ENCODE measurements around the gene TBC1D4.

Gene TBC1D4, protein sequence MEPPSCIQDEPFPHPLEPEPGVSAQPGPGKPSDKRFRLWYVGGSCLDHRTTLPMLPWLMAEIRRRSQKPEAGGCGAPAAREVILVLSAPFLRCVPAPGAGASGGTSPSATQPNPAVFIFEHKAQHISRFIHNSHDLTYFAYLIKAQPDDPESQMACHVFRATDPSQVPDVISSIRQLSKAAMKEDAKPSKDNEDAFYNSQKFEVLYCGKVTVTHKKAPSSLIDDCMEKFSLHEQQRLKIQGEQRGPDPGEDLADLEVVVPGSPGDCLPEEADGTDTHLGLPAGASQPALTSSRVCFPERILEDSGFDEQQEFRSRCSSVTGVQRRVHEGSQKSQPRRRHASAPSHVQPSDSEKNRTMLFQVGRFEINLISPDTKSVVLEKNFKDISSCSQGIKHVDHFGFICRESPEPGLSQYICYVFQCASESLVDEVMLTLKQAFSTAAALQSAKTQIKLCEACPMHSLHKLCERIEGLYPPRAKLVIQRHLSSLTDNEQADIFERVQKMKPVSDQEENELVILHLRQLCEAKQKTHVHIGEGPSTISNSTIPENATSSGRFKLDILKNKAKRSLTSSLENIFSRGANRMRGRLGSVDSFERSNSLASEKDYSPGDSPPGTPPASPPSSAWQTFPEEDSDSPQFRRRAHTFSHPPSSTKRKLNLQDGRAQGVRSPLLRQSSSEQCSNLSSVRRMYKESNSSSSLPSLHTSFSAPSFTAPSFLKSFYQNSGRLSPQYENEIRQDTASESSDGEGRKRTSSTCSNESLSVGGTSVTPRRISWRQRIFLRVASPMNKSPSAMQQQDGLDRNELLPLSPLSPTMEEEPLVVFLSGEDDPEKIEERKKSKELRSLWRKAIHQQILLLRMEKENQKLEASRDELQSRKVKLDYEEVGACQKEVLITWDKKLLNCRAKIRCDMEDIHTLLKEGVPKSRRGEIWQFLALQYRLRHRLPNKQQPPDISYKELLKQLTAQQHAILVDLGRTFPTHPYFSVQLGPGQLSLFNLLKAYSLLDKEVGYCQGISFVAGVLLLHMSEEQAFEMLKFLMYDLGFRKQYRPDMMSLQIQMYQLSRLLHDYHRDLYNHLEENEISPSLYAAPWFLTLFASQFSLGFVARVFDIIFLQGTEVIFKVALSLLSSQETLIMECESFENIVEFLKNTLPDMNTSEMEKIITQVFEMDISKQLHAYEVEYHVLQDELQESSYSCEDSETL (N-terminal part only)

GRCh38 chr13:75482070-75482819, at the start of gene TBC1D4:
TSS of gene TBC1D4 (minus strand) at chr13:75482169. CDS start at chr13:75481767, 402 bp downstream.
- peak; percentile 96 for DNase-seq

DNA sequence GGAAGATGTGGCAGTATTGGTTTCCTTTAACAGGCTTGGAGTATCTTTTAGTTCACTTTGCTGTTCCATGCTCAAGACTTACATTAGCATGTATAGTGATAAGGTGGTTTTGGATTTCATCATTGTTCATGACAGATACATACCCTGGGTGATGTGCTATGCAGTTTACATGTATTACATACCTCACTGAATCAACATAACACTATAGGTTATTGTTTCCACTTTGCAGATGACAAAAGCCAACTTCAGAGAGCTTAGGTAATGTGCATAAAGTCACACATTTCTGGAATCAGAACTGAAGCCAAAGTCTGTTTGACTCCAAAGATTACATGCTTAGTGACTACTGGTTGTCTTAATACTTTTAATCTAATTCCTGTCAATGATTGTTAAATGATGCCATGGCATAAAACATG, 48.6 kb upstream of the TBC1D4 start:
- peak; percentile 33 to 37 for DNase-seq

- DNase-seq, result no peak
Measured at GRCh38 chr13:75521956-75522355, 40.0 kb upstream of the TBC1D4 start.

DNA sequence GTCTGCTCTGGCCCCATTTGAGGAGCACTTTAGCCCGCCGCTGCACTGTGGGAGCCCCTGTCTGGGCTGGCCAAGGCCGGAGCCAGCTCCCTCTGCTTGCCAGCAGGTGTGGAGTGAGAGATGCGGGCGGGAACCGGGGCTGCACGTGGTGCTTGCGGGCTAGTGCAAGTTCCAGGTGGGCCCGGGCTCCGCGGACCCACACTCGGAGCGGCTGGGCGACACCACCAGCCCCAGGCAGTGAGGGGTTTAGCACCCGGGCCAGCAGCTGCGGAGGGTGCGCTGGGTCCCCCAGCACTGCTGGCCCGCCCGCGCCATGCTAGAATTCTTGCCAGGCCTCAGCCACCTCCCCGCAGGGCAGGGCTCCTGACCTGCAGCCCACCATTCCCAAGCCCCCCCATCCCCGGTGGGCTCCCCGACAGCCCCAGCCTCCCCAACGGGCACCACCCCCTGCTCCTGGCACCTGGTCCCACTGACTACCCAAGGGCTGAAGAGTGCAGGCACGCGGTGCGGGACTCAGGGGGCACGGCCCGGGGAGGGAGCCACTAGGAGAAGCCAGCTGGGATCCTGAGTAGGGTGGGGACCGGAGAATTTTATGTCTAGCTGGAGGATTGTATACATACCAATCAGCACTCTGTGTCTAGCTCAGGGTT, 36.6 kb upstream of the TBC1D4 start:
- no peak for DNase-seq

DNA sequence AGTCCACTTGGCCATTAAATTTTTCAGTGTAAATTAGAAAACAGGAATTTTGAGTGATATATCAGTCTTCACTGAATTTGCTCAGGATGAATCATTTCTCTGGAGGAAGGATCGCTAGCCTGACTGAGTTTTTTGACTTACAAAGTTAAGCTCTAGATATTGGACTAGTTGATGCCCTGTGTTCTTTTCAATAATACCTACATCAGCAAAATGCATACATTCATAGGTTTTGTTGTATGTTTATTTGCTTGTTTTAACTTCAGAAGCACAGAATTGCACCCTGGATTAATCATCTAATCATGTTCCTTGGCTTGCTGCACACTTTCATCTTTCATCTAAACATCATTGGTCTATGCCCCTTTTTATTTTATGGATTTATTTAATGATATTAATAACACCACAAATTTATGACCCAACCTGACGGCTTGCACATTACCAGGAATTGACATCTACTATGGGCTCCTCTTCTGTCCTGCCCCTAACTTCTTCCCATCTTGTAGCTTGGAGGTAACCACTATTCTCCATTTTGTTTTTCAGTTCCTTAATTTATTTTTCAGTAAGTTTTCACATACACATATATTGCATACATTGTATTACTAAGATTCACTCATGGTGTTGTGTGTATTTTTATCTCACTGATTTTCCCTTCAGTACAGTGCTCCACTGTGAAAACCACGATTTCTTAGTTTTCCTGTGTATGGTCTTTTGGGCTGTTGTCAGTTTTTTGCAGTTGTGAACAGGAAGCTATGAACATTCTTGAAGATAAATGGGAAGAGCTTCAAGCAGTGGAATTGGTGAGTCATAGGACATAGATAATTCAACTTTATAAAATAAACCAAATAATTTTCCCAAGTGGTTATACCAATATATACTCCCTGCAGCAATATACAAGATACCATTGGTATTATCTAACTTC, 32.4 kb upstream of the TBC1D4 start:
- DNase-seq, result peak; percentile 62 to 64

DNA sequence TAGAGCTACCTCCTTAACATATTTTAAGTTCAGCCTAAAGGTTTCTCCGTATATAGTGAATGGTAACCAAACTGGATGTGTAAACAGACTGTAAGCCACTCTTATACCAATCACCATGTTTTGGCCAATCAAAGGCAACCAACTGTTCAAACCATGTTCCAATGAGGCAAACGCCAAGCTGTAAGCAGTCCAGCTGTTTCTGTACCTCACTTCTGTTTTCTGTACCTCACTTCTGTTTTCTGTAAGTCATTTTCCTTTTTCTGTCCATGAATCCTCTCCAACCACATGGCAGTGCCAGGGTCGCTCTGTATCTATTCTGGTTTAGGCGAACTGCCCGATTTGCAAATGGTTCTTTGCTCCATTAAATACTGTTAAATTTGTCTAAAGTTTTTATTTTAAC, 31.3 kb upstream of the TBC1D4 start:
- DNase-seq, result no peak

DNA sequence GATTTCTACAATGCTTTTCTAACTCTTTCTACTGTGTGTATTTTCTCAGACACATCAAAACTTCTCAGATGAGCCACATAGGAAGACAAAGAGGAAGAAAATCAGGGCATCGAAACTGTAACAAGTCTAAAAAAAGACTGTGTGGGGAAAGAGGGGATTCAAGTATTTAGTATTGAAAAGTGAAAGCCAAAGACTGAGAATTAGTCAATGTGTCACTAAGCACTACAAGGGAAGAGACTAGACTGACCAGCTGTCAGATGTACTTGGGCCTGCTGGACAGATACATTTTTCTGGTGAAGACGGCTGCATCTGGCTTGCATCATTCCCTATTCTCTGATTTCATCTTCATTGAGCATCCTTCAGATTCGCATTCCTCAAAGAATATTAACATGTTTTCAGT, 30.3 kb upstream of the TBC1D4 start:
- DNase-seq, result no peak

DNA sequence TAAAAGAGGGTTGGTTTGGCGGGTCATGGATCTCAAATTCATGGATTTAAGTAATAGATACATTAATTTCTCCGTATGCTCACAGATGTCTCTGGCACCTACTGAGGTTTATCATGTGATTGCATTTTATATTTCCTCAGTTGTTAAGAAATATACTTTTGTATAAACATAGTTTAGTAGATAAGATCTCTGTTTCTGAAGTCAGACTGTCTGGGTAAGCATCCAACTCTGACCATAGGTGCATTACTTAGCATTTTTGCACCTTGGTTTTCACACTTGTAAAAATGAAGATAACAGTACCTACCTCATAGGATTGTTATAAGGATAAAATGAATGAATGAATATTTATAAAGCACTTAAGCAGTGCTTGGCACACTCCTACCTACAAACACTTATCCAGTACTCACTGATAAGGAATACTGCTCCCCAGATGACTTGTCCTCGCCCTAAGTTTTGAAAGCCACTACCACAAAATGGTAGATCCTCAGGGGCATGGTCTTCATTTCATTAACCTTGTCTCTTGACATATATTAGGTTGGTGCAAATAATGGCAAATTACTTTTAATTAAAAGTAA, 29.2 kb upstream of the TBC1D4 start:
- no peak for DNase-seq

DNA sequence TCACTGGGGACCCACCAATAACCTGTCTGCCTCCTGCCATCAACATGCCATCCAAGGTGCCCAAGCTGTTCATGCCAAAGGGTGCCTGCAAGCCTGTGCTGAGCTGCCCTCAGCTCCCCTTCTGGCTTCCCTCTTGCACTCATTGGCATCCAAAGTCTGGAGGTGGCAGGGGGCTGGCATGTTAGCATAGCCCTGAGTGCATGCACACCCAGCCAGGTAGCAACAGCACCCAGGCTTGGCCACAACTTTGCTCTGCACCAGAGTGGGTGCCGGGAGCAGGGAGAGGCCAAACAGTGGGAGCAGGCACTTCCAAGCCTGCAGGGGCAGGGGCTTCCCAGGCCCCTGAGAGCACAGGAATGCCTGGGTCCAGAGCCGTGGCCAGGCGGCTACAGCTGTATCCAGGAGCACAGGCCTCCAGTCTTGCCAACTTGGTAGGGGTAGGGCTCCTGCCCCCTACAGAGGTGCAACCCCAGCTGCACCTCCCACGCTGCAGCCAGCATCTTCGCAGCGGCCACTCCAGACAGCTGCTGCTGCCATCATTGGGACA, 26.1 kb upstream of the TBC1D4 start:
- DNase-seq, result no peak

- DNase-seq, result peak; percentile 49 to 58
Measured at GRCh38 chr13:75507027-75508001, 25.3 kb upstream of the TBC1D4 start.

DNA sequence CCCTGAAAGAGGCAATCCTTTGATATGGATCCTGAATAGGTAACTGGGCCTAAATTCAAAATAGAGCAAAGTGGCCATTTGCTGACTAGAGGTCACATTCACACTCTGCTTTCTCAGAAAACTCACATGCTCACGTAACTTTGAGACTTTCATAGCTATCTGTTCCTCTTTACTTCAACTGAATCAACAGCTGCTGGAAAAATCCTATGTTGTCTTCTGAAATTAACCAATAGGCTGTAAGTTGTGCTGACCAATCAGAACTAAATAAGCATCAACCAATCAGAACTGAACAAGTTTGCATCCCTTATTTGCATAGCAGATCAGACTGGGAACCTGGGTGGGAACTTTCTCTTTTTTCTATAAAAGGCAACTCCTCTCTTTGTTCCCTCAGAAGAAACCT, 24.0 kb upstream of the TBC1D4 start:
- DNase-seq, result peak; percentile 26 to 32

- DNase-seq, result peak; percentile 92 to 96
Measured at GRCh38 chr13:75505327-75505726, 23.4 kb upstream of the TBC1D4 start.

- no peak for DNase-seq
Measured at GRCh38 chr13:75495938-75496337, 14.0 kb upstream of the TBC1D4 start.

DNA sequence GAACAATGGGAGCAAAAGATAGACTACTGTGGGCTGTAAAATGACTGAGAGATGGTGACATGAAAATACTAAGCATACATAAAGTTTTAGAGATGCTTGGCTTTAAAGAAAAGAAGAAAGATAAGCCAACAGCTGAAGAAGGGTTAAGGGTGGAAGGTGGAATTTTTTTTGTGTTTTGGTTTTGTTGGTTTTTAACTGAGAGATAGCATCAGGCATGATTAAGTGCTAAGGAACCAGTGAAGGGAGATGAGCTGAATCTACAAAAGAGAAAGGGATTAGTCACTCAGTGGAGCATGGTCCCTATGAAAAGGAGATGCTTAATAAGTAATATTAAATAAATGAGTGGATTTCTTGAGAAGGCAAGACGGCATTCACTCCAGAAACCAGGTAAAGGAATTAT, 12.5 kb upstream of the TBC1D4 start:
- DNase-seq, result no peak

DNA sequence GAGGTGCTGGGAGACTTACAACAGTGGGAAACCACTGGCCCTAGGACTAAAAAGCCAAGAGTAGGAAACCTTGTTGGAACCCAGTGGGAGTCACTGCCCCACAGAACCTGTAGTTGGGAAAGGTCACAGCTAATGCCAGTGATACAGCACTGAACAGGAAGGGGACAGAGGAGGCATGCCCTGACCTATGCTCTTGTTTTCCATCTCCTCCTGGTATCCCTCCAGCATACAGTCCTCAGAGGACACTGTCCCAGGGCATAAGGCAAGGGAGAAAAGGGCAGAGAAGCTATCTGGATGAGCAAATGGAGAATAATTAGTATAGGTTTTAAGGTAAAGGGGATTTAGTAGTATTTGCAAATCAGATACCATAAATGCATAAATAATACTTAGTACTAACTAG, 11.2 kb upstream of the TBC1D4 start:
- no peak for DNase-seq

- DNase-seq, result no peak
Measured at GRCh38 chr13:75492389-75492788, 10.4 kb upstream of the TBC1D4 start.

- no peak for DNase-seq
Measured at GRCh38 chr13:75491376-75491775, 9.4 kb upstream of the TBC1D4 start.

GRCh38 chr13:75489502-75490263, 7.7 kb upstream of the TBC1D4 start:
- DNase-seq, result no peak
